H54 (cell line): ENCODE measurements around the gene PLK3.
"Not testable (repeated sequence)": the region's sequence is repeated elsewhere in the genome, so short reads cannot be mapped to it uniquely, and the experiment has no call there.

Experiments
- DNase-seq: peaks from one replicate; pipeline ENCODE4 v3.0.0; 2011; ENCODE audit warnings: low spot score, mixed read lengths; ENCODE audit not compliant: insufficient read length
- FAIRE-seq: peaks from 3 replicates; lab custom pipeline; 2011; peaks lifted over from hg19 to GRCh38; lab: Jason Lieb, UNC
- POLR2A ChIP-seq: IDR thresholded peaks from 2 replicates; pipeline ENCODE4 v1.6.1; 2011; ENCODE audit warnings: low read depth, mild to moderate bottlenecking, low read length

PLK3 gene

GRCh38 chr1:44835738-44836675, 35.8 kb downstream of the PLK3 start:
- FAIRE-seq (no peak), DNase-seq (peak; percentile 60)
- no peak for TF ChIP-seq POLR2A

GRCh38 chr1:44838294-44838693, 38.1 kb downstream of the PLK3 start:
- not testable (repeated sequence) for FAIRE-seq, DNase-seq

GRCh38 chr1:44839576-44839975, 39.4 kb downstream of the PLK3 start:
- DNase-seq (no peak), FAIRE-seq (no peak)
- no peak for TF ChIP-seq POLR2A

- DNase-seq (no peak), FAIRE-seq (no peak)
- TF ChIP-seq POLR2A = no peak
Observed at GRCh38 chr1:44842486-44842861, 42.3 kb downstream of the PLK3 start.

GRCh38 chr1:44842862-44843655, 42.9 kb downstream of the PLK3 start, which contains the start of gene PTCH2:
Gene PTCH2, minus strand, starts transcription at chr1:44843253. Its CDS starts 321 bp downstream, at chr1:44842932.
- no peak for DNase-seq
- no peak for TF ChIP-seq POLR2A
- FAIRE-seq = no peak

- no peak for TF ChIP-seq POLR2A
- FAIRE-seq (no peak), DNase-seq (no peak)
Observed at GRCh38 chr1:44846985-44847384, 46.8 kb downstream of the PLK3 start.

GRCh38 chr1:44847845-44848244, 47.7 kb downstream of the PLK3 start:
- DNase-seq = no peak
- no peak for TF ChIP-seq POLR2A
- no peak for FAIRE-seq

- TF ChIP-seq POLR2A = no peak
- DNase-seq (no peak), FAIRE-seq (no peak)
Observed at GRCh38 chr1:44848456-44849181, 48.4 kb downstream of the PLK3 start.

GRCh38 chr1:44849575-44850132, 49.5 kb downstream of the PLK3 start:
- no peak for FAIRE-seq
- DNase-seq = no peak
- no peak for TF ChIP-seq POLR2A

- DNase-seq = no peak
- FAIRE-seq = no peak
- TF ChIP-seq POLR2A = no peak
Observed at GRCh38 chr1:44851308-44851707, 51.1 kb downstream of the PLK3 start.

- FAIRE-seq (no peak), DNase-seq (no peak)
- TF ChIP-seq POLR2A = no peak
Observed at GRCh38 chr1:44853201-44853600, 53.0 kb downstream of the PLK3 start.

- no peak for TF ChIP-seq POLR2A
- no peak for FAIRE-seq
- no peak for DNase-seq
Observed at GRCh38 chr1:44854970-44855369, 54.8 kb downstream of the PLK3 start.
